ENCODE results near the gene ACTG1. TPM values are rescaled to one million over a fixed set of nuclear protein-coding genes. Genes with fewer than 3 reads are reported as not detected.

ACTG1 gene
- total and polyA plus RNA-seq, 4 donors: 347 to 1,699 (median 1,282) TPM

- TF ChIP-seq CTCF (IDR thresholded peaks at IDR 0.05; ENCODE audit: low read depth, low read length, missing input control): no peak
- TF ChIP-seq EGR1 (IDR thresholded peaks at IDR 0.05; ENCODE audit: low read depth in 2 of 2): no peak
- no peak for TF ChIP-seq JUND (IDR thresholded peaks at IDR 0.05)
- no peak for TF ChIP-seq REST (IDR thresholded peaks at IDR 0.05)
Measured at GRCh38 chr17:81553018-81553615, 40.5 kb upstream of the ACTG1 start (continued).

GRCh38 chr17:81552244-81553017 lies 39.8 kb upstream of the ACTG1 start, which contains the start of gene FAAP100:
TSS of gene FAAP100 (minus strand) at chr17:81552353. CDS start at chr17:81552330, 23 bp downstream.
- H3K9me3 ChIP-seq (ENCODE audit: control insufficient read depth in 4 of 4, low read length in 3 of 4): no peaks in the 10 kb centered on the region
- peak within 1 kb of the TSS; percentile 85 to 86 for H3K27ac ChIP-seq (ENCODE audit: low read depth in 1 of 2, low read length in 2 of 2)
- peak; percentile 84 for DNase-seq (ENCODE audit: low spot score)
- H3K36me3 ChIP-seq (ENCODE audit: control insufficient read depth in 4 of 4, insufficient read depth in 3 of 4, low read depth in 1 of 4, low read length in 3 of 4): peaks cover 0 to 24% (median 6%) of the 10 kb centered on the region in 4 donors
- peaks cover 5 to 38% (median 31%) of the 10 kb centered on the region in 4 donors for H3K4me1 ChIP-seq (ENCODE audit: control insufficient read depth in 4 of 4, insufficient read depth in 4 of 4, low read length in 3 of 4)
- TF ChIP-seq ATF3 (IDR thresholded peaks at IDR 0.05) (no peak), RAD21 (IDR thresholded peaks at IDR 0.05) (no peak), HNF4G (IDR thresholded peaks at IDR 0.05) (no peak), RXRA (IDR thresholded peaks at IDR 0.05) (no peak), JUND (IDR thresholded peaks at IDR 0.05) (no peak), FOXA2 (IDR thresholded peaks at IDR 0.05) (no peak), HNF4A (conservative IDR thresholded peaks at IDR 0.05) (no peak), YY1 (IDR thresholded peaks at IDR 0.05) (peak; percentile 8), TAF1 (conservative IDR thresholded peaks at IDR 0.05) (no peak), SP1 (IDR thresholded peaks at IDR 0.05) (no peak), GABPA (IDR thresholded peaks at IDR 0.05 in 1 of 2, conservative IDR thresholded peaks at IDR 0.05 in 1 of 2) (peak in 1 of 2 donors; percentile 83), REST (IDR thresholded peaks at IDR 0.05) (peak; percentile 14), FOXA1 (IDR thresholded peaks at IDR 0.05) (no peak), ZBTB33 (IDR thresholded peaks at IDR 0.05) (no peak), NR2F2 (IDR thresholded peaks at IDR 0.05) (no peak), MAX (IDR thresholded peaks at IDR 0.05) (no peak), CTCF (IDR thresholded peaks at IDR 0.05; ENCODE audit: low read depth, low read length, missing input control) (no peak), EGR1 (IDR thresholded peaks at IDR 0.05; ENCODE audit: low read depth in 2 of 2) (peak; percentile 52 to 61)
- under 1% methylated on average over 85 of the region's 85 CpGs for WGBS
- no peaks in the 10 kb centered on the region for H3K27me3 ChIP-seq (ENCODE audit: control insufficient read depth in 4 of 4, insufficient read depth in 4 of 4, low read length in 3 of 4)
- H3K9ac ChIP-seq (ENCODE audit: low read depth in 1 of 2, low read length in 2 of 2): peak within 1 kb of the TSS; percentile 17 to 38
- peak within 1 kb of the TSS; percentile 77 to 97 (median 94) for H3K4me3 ChIP-seq (ENCODE audit: low read depth in 1 of 3, low read length in 3 of 3)
